ENCODE data around the gene GPR142. TPM values are rescaled to one million over a fixed set of nuclear protein-coding genes. Genes with fewer than 3 reads are reported as not detected.

GPR142 gene
- total and polyA plus RNA-seq, 2 of the 13 experiments (the other 11 are each of a cell fraction or from before 2014, with no cell fraction given) = not detected

DNA sequence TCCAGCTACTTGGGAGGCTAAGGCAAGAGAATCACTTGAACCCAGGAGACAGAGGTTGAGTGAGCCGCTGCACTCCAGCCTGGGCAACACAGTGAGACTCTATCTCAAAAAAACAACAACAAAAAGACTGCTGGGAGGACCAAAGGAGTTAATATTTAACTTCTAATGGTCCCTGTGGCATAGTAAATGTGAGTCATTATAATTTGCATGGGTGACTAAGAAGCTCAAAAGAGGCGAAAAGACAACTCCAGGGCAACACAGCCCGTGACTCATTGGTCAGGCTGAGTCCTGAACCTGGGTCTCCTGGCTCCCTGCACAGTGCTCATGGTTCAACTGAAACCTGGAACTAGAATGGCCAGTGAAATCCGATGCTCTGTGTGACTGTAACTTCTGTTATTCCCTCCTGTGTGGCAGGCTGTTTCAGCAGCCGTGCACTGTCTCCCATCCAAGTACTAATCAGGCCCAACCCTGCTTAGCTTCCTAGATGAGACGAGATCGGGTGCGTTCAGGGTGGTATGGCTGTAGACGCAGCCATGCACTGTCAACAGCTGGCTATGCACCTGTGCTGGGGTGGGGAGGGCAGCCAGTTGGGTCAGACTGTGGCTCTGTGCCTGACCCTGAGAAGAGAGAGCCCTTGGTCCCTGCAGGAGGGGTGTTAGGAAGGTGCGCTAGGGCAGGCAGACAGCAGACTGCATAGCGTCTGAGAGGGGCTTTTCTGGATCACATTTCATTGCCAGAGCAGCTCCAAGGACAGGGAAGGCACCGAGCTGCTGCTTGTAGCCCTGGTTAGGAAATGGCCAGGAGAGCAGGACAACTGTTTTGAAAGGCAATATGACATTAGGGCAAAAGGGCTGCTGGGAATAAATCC is 50.1 kb downstream of the GPR142 start (continued):
- TF ChIP-seq ZNF513 (CRISPR knock-in tag; conservative IDR thresholded peaks at IDR 0.05) (no peak), HDAC1 (CRISPR knock-in tag; IDR thresholded peaks at IDR 0.05) (0 out of 2 replicates have a peak, but pooled peaks have one; percentile 35), ZFP82 (CRISPR knock-in tag; IDR thresholded peaks at IDR 0.05; ENCODE audit: borderline replicate concordance) (no peak), NFYC (CRISPR knock-in tag; IDR thresholded peaks at IDR 0.05) (peak; percentile 34; the same call in 1 of the 2 replicates), SP4 (CRISPR knock-in tag; IDR thresholded peaks at IDR 0.05) (0 out of 2 replicates have a peak, but pooled peaks have one; percentile 34), SRF (IDR thresholded peaks at IDR 0.05; ENCODE audit: low read depth, low read length) (no peak), KMT2A (CRISPR knock-in tag; IDR thresholded peaks at IDR 0.05) (peak; percentile 48), ZNF329 (CRISPR knock-in tag; IDR thresholded peaks at IDR 0.05; ENCODE audit: low read depth) (no peak), PRMT3 (CRISPR knock-in tag; IDR thresholded peaks at IDR 0.05; ENCODE audit: borderline replicate concordance, low read depth) (no peak), ZNF234 (CRISPR knock-in tag; conservative IDR thresholded peaks at IDR 0.05) (no peak), ZNF569 (CRISPR knock-in tag; IDR thresholded peaks at IDR 0.05; ENCODE audit: borderline replicate concordance) (no peak), SNAPC2 (CRISPR knock-in tag; IDR thresholded peaks at IDR 0.05) (peak; percentile 88; the same call in 1 of the 2 replicates), ZNF205 (CRISPR knock-in tag; IDR thresholded peaks at IDR 0.05) (peak; percentile 48; the same call in 1 of the 2 replicates), HOXD1 (CRISPR knock-in tag; IDR thresholded peaks at IDR 0.05) (no peak), ZNF333 (CRISPR knock-in tag; IDR thresholded peaks at IDR 0.05; ENCODE audit: borderline replicate concordance) (no peak), KDM5B (CRISPR knock-in tag; IDR thresholded peaks at IDR 0.05; ENCODE audit: borderline replicate concordance) (peak; percentile 61; the same call in 1 of the 2 replicates), ZNF44 (CRISPR knock-in tag; IDR thresholded peaks at IDR 0.05) (peak; percentile 69; the same call in 1 of the 2 replicates), SRY (CRISPR knock-in tag; IDR thresholded peaks at IDR 0.05) (no peak)
- TF ChIP-seq, protein P1, sequence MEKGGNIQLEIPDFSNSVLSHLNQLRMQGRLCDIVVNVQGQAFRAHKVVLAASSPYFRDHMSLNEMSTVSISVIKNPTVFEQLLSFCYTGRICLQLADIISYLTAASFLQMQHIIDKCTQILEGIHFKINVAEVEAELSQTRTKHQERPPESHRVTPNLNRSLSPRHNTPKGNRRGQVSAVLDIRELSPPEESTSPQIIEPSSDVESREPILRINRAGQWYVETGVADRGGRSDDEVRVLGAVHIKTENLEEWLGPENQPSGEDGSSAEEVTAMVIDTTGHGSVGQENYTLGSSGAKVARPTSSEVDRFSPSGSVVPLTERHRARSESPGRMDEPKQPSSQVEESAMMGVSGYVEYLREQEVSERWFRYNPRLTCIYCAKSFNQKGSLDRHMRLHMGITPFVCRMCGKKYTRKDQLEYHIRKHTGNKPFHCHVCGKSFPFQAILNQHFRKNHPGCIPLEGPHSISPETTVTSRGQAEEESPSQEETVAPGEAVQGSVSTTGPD (CRISPR knock-in tag; IDR thresholded peaks at IDR 0.05) = no peak
- TF ChIP-seq, protein P2, sequence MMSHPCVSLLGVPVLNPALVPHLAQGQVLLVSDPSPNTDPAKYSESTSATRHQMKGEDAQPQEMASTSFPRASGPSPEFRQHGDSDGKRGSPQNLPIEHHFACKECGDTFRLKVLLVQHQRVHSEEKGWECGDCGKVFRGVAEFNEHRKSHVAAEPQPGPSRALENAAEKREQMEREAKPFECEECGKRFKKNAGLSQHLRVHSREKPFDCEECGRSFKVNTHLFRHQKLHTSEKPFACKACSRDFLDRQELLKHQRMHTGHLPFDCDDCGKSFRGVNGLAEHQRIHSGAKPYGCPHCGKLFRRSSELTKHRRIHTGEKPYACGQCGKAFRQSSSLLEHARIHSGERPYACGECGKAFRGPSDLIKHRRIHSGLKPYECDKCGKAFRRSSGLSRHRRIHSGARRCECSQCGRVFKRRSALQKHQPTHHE (CRISPR knock-in tag; IDR thresholded peaks at IDR 0.05; ENCODE audit: borderline replicate concordance) = no peak
- TF ChIP-seq, protein P3, sequence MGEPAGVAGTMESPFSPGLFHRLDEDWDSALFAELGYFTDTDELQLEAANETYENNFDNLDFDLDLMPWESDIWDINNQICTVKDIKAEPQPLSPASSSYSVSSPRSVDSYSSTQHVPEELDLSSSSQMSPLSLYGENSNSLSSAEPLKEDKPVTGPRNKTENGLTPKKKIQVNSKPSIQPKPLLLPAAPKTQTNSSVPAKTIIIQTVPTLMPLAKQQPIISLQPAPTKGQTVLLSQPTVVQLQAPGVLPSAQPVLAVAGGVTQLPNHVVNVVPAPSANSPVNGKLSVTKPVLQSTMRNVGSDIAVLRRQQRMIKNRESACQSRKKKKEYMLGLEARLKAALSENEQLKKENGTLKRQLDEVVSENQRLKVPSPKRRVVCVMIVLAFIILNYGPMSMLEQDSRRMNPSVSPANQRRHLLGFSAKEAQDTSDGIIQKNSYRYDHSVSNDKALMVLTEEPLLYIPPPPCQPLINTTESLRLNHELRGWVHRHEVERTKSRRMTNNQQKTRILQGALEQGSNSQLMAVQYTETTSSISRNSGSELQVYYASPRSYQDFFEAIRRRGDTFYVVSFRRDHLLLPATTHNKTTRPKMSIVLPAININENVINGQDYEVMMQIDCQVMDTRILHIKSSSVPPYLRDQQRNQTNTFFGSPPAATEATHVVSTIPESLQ (CRISPR knock-in tag; conservative IDR thresholded peaks at IDR 0.05) = no peak

Data from HepG2 (cell line).